Measurements from ENCODE around the gene NAA10.

Gene NAA10

GRCh38 chrX:153961292-153961691 is 26.5 kb upstream of the NAA10 start:
- 98% methylated on average over 5 of the region's 11 CpGs for WGBS (ENCODE audit: insufficient coverage)
- no peak overlapping the region for H3K4me3 ChIP-seq (ENCODE audit: control insufficient read depth in 1 of 7, extremely low read depth in 1 of 7, insufficient read depth in 4 of 7, low read depth in 2 of 7, low read length in 6 of 7)
- H3K27me3 ChIP-seq (replicated peaks in 2 of 5; ENCODE audit: control insufficient read depth in 4 of 5, insufficient read depth in 5 of 5, low read length in 4 of 5), result peaks cover 0 to 18% (median 0%) of the 10 kb centered on the region in 5 experiments
- H3K9me3 ChIP-seq (ENCODE audit: control extremely low read depth in 1 of 5, control insufficient read depth in 4 of 5, insufficient read depth in 2 of 5, low read depth in 1 of 5, low read length in 4 of 5), result peaks cover 0 to 2% (median 0%) of the 10 kb centered on the region in 5 experiments
- ChIA-PET CTCF (interaction anchor here (0.9 to 1.7 kb wide), 4 partner anchors 9 to 37 kb away, joined by 3 to 6 read pairs (median 6); no protein-coding TSS in a partner anchor), POLR2A (no interaction called here)
- no peak for DNase-seq
- H3K4me1 ChIP-seq (ENCODE audit: control extremely low read depth in 1 of 4, control insufficient read depth in 4 of 4, insufficient read depth in 4 of 4, low read length in 3 of 4), result peaks cover 0 to 17% (median 8%) of the 10 kb centered on the region in 4 experiments
- H3K36me3 ChIP-seq (ENCODE audit: control insufficient read depth in 4 of 4, insufficient read depth in 4 of 4, low read length in 3 of 4), result peaks cover 12 to 89% (median 51%) of the 10 kb centered on the region in 4 experiments
- no peak overlapping the region for H3K27ac ChIP-seq (ENCODE audit: insufficient read depth in 1 of 2, low read depth in 1 of 2, low read length in 2 of 2, poor library complexity in 1 of 2, severe bottlenecking in 2 of 2)

- peaks cover 12 to 94% (median 55%) of the 10 kb centered on the region in 4 experiments for H3K36me3 ChIP-seq (ENCODE audit: control insufficient read depth in 4 of 4, insufficient read depth in 4 of 4, low read length in 3 of 4)
- H3K27me3 ChIP-seq (replicated peaks in 2 of 5; ENCODE audit: control insufficient read depth in 4 of 5, insufficient read depth in 5 of 5, low read length in 4 of 5), result peaks cover 0 to 15% (median 0%) of the 10 kb centered on the region in 5 experiments
- ChIA-PET POLR2A (no interaction called here), CTCF (interaction anchor here (0.9 to 1.7 kb wide), 2 partner anchors 9 to 14 kb away, joined by 3 to 6 read pairs; no protein-coding TSS in a partner anchor)
- peaks cover 0 to 2% (median 0%) of the 10 kb centered on the region in 5 experiments for H3K9me3 ChIP-seq (ENCODE audit: control extremely low read depth in 1 of 5, control insufficient read depth in 4 of 5, insufficient read depth in 2 of 5, low read depth in 1 of 5, low read length in 4 of 5)
- peaks cover 0 to 12% (median 4%) of the 10 kb centered on the region in 4 experiments for H3K4me1 ChIP-seq (ENCODE audit: control extremely low read depth in 1 of 4, control insufficient read depth in 4 of 4, insufficient read depth in 4 of 4, low read length in 3 of 4)
- no peak for DNase-seq
- WGBS (ENCODE audit: insufficient coverage), result 93% methylated on average over 22 of the region's 22 CpGs
- no peak overlapping the region for H3K27ac ChIP-seq (ENCODE audit: insufficient read depth in 1 of 2, low read depth in 1 of 2, low read length in 2 of 2, poor library complexity in 1 of 2, severe bottlenecking in 2 of 2)
- no peak overlapping the region for H3K4me3 ChIP-seq (ENCODE audit: control insufficient read depth in 1 of 7, extremely low read depth in 1 of 7, insufficient read depth in 4 of 7, low read depth in 2 of 7, low read length in 6 of 7)
Measured at GRCh38 chrX:153960786-153961185, 25.9 kb upstream of the NAA10 start.

- POLR2A ChIA-PET, result no interaction called here
- Histone ChIP-seq H3K4me1 (ENCODE audit: control extremely low read depth in 1 of 4, control insufficient read depth in 4 of 4, insufficient read depth in 4 of 4, low read length in 3 of 4) (peaks cover 0 to 5% (median 1%) of the 10 kb centered on the region in 4 experiments), H3K27ac (ENCODE audit: insufficient read depth in 1 of 2, low read depth in 1 of 2, low read length in 2 of 2, poor library complexity in 1 of 2, severe bottlenecking in 2 of 2) (no peak overlapping the region), H3K4me3 (ENCODE audit: control insufficient read depth in 1 of 7, extremely low read depth in 1 of 7, insufficient read depth in 4 of 7, low read depth in 2 of 7, low read length in 6 of 7) (no peak overlapping the region), H3K36me3 (ENCODE audit: control insufficient read depth in 4 of 4, insufficient read depth in 4 of 4, low read length in 3 of 4) (peaks cover 12 to 98% (median 59%) of the 10 kb centered on the region in 4 experiments), H3K9me3 (ENCODE audit: control extremely low read depth in 1 of 5, control insufficient read depth in 4 of 5, insufficient read depth in 2 of 5, low read depth in 1 of 5, low read length in 4 of 5) (peaks cover 0 to 2% (median 0%) of the 10 kb centered on the region in 5 experiments), H3K27me3 (replicated peaks in 2 of 5; ENCODE audit: control insufficient read depth in 4 of 5, insufficient read depth in 5 of 5, low read length in 4 of 5) (peaks cover 0 to 15% (median 0%) of the 10 kb centered on the region in 5 experiments)
- CTCF ChIA-PET, result no interaction called here
- over 99% methylated on average over 12 of the region's 16 CpGs for WGBS (ENCODE audit: insufficient coverage)
- DNase-seq, result no peak
Measured at GRCh38 chrX:153960077-153960476, 25.2 kb upstream of the NAA10 start.

GRCh38 chrX:153959649-153960048 is 24.8 kb upstream of the NAA10 start:
- H3K36me3 ChIP-seq (ENCODE audit: control insufficient read depth in 4 of 4, insufficient read depth in 4 of 4, low read length in 3 of 4), result peaks cover 12 to 98% (median 61%) of the 10 kb centered on the region in 4 experiments
- H3K4me3 ChIP-seq (ENCODE audit: control insufficient read depth in 1 of 7, extremely low read depth in 1 of 7, insufficient read depth in 4 of 7, low read depth in 2 of 7, low read length in 6 of 7), result no peak overlapping the region
- DNase-seq, result no peak
- H3K27ac ChIP-seq (ENCODE audit: insufficient read depth in 1 of 2, low read depth in 1 of 2, low read length in 2 of 2, poor library complexity in 1 of 2, severe bottlenecking in 2 of 2), result no peak overlapping the region
- 95% methylated on average over 11 of the region's 15 CpGs for WGBS (ENCODE audit: insufficient coverage)
- POLR2A ChIA-PET, result no interaction called here
- H3K27me3 ChIP-seq (replicated peaks in 2 of 5; ENCODE audit: control insufficient read depth in 4 of 5, insufficient read depth in 5 of 5, low read length in 4 of 5), result peaks cover 0 to 15% (median 0%) of the 10 kb centered on the region in 5 experiments
- H3K9me3 ChIP-seq (ENCODE audit: control extremely low read depth in 1 of 5, control insufficient read depth in 4 of 5, insufficient read depth in 2 of 5, low read depth in 1 of 5, low read length in 4 of 5), result peaks cover 0 to 2% (median 0%) of the 10 kb centered on the region in 5 experiments
- H3K4me1 ChIP-seq (ENCODE audit: control extremely low read depth in 1 of 4, control insufficient read depth in 4 of 4, insufficient read depth in 4 of 4, low read length in 3 of 4), result peaks cover 0 to 3% (median 0%) of the 10 kb centered on the region in 4 experiments
- CTCF ChIA-PET, result no interaction called here

- ChIA-PET CTCF (interaction anchor here (1.3 kb wide), 2 partner anchors 11 to 36 kb away, joined by 4 to 5 read pairs; no protein-coding TSS in a partner anchor), POLR2A (no interaction called here)
- Histone ChIP-seq H3K4me3 (ENCODE audit: control insufficient read depth in 1 of 7, extremely low read depth in 1 of 7, insufficient read depth in 4 of 7, low read depth in 2 of 7, low read length in 6 of 7) (no peak overlapping the region), H3K9me3 (ENCODE audit: control extremely low read depth in 1 of 5, control insufficient read depth in 4 of 5, insufficient read depth in 2 of 5, low read depth in 1 of 5, low read length in 4 of 5) (no peaks in the 10 kb centered on the region), H3K27me3 (replicated peaks in 2 of 5; ENCODE audit: control insufficient read depth in 4 of 5, insufficient read depth in 5 of 5, low read length in 4 of 5) (peaks cover 0 to 12% (median 0%) of the 10 kb centered on the region in 5 experiments), H3K27ac (ENCODE audit: insufficient read depth in 1 of 2, low read depth in 1 of 2, low read length in 2 of 2, poor library complexity in 1 of 2, severe bottlenecking in 2 of 2) (no peak overlapping the region), H3K36me3 (ENCODE audit: control insufficient read depth in 4 of 4, insufficient read depth in 4 of 4, low read length in 3 of 4) (peaks cover 10 to 100% (median 64%) of the 10 kb centered on the region in 4 experiments), H3K4me1 (ENCODE audit: control extremely low read depth in 1 of 4, control insufficient read depth in 4 of 4, insufficient read depth in 4 of 4, low read length in 3 of 4) (peaks cover 0 to 3% (median 0%) of the 10 kb centered on the region in 4 experiments)
- WGBS (ENCODE audit: insufficient coverage), result 93% methylated on average over 14 of the region's 14 CpGs
- DNase-seq, result no peak
Measured at GRCh38 chrX:153958605-153959004, 23.8 kb upstream of the NAA10 start.

GRCh38 chrX:153957224-153957623 is 22.4 kb upstream of the NAA10 start:
- ChIA-PET POLR2A (no interaction called here), CTCF (interaction anchor here (0.8 to 1.3 kb wide), 2 partner anchors 10 to 62 kb away, joined by 3 to 5 read pairs; no protein-coding TSS in a partner anchor)
- no peak overlapping the region for H3K4me3 ChIP-seq (ENCODE audit: control insufficient read depth in 1 of 7, extremely low read depth in 1 of 7, insufficient read depth in 4 of 7, low read depth in 2 of 7, low read length in 6 of 7)
- H3K9me3 ChIP-seq (ENCODE audit: control extremely low read depth in 1 of 5, control insufficient read depth in 4 of 5, insufficient read depth in 2 of 5, low read depth in 1 of 5, low read length in 4 of 5), result no peaks in the 10 kb centered on the region
- no peak for DNase-seq
- peaks cover 0 to 7% (median 0%) of the 10 kb centered on the region in 5 experiments for H3K27me3 ChIP-seq (replicated peaks in 2 of 5; ENCODE audit: control insufficient read depth in 4 of 5, insufficient read depth in 5 of 5, low read length in 4 of 5)
- no peak overlapping the region for H3K27ac ChIP-seq (ENCODE audit: insufficient read depth in 1 of 2, low read depth in 1 of 2, low read length in 2 of 2, poor library complexity in 1 of 2, severe bottlenecking in 2 of 2)
- peaks cover 0 to 3% (median 0%) of the 10 kb centered on the region in 4 experiments for H3K4me1 ChIP-seq (ENCODE audit: control extremely low read depth in 1 of 4, control insufficient read depth in 4 of 4, insufficient read depth in 4 of 4, low read length in 3 of 4)
- 76% methylated on average over 12 of the region's 17 CpGs for WGBS (ENCODE audit: insufficient coverage)
- H3K36me3 ChIP-seq (ENCODE audit: control insufficient read depth in 4 of 4, insufficient read depth in 4 of 4, low read length in 3 of 4), result peaks cover 10 to 99% (median 59%) of the 10 kb centered on the region in 4 experiments
